NCI-H2196 treated with DMSO at 0.1 percent for 48 hours (cell line): ENCODE data around the gene GLB1L2.

Source experiments
- DNase-seq: peaks from one replicate; lab custom pipeline; 2025; ENCODE audit not compliant: unreplicated experiment; lab: John Stamatoyannopoulos, UW

Gene GLB1L2

GRCh38 chr11:134383576-134384221 lies 51.9 kb downstream of the GLB1L2 start:
- DNase-seq: no peak

DNA sequence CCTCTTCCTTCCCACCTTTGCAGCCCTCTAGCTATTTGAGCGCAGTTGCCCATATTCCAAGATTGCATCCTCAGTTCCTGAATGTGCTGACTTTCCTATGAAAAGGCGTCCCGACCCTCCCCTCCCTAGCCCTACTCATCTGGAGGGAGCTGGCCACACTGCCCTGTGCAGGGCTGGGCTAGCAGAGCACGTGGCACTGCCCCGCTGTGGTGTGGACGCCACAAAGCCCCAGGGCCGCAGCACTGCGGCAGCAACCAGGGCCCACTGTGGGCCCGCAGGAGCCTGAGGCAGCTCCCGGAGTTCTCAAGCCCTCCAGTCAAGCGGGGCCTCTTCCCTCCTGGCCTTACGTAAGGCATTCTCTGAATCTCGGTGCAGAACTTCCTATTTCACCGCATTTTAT lies 52.6 kb downstream of the GLB1L2 start:
- no peak for DNase-seq

DNA sequence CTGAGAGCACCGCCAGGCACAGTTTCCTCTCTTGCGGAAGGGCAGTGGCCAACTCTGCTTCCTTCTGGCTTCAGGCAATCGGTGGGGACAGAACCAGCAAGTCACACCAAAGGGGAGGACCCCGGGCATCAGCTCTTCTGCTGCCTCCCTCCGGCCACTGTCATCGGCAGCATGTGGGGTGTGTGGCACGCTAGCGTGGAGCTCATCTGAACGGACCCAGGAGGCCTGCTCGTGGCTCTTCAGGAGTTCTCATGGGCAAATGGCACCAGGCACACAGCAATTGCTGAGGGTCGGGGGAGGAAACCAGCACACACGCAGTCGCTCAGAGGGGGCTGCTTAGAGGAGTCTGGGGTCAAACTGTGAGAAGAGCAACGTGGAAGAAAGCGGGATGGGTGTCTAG lies 53.4 kb downstream of the GLB1L2 start:
- no peak for DNase-seq

- peak; percentile 61 for DNase-seq
Observed at GRCh38 chr11:134385774-134386565, 54.2 kb downstream of the GLB1L2 start.

- no peak for DNase-seq
Observed at GRCh38 chr11:134386945-134387344, 55.2 kb downstream of the GLB1L2 start.

GRCh38 chr11:134387501-134387900 lies 55.7 kb downstream of the GLB1L2 start:
- DNase-seq: no peak

GRCh38 chr11:134388590-134388989 lies 56.8 kb downstream of the GLB1L2 start:
- DNase-seq: no peak

- no peak for DNase-seq
Observed at GRCh38 chr11:134389464-134390180, 57.8 kb downstream of the GLB1L2 start.

- no peak for DNase-seq
Observed at GRCh38 chr11:134390706-134391569, 59.1 kb downstream of the GLB1L2 start.

DNA sequence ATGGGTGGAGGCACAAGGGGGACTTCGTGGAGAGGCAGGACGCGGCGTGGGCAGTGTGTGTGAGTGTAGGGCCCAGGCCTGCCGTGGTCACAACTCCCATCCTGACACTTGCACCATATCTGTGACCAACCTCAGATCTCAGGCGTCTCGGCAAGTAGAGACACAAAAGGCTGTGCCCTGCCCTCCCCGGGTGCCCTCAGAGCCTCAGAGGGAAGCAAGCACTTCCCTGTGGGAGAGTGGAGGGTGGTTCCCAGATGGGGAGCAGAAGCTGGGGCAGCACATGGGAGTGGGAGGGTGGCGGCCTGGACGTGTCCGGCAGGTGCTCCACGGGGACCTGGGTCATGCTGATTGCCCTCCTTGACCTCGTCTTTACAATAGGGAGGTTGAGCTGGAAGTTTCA lies 59.9 kb downstream of the GLB1L2 start:
- no peak for DNase-seq

GRCh38 chr11:134392953-134393615 lies 61.3 kb downstream of the GLB1L2 start:
- DNase-seq: no peak

GRCh38 chr11:134393638-134394037 lies 61.9 kb downstream of the GLB1L2 start:
- DNase-seq: no peak

- no peak for DNase-seq
Observed at GRCh38 chr11:134394311-134394710, 62.5 kb downstream of the GLB1L2 start.

GRCh38 chr11:134395002-134395401 lies 63.2 kb downstream of the GLB1L2 start:
- no peak for DNase-seq

GRCh38 chr11:134397304-134398078 lies 65.7 kb downstream of the GLB1L2 start:
- DNase-seq: no peak

- no peak for DNase-seq
Observed at GRCh38 chr11:134398079-134398444, 66.3 kb downstream of the GLB1L2 start.

DNA sequence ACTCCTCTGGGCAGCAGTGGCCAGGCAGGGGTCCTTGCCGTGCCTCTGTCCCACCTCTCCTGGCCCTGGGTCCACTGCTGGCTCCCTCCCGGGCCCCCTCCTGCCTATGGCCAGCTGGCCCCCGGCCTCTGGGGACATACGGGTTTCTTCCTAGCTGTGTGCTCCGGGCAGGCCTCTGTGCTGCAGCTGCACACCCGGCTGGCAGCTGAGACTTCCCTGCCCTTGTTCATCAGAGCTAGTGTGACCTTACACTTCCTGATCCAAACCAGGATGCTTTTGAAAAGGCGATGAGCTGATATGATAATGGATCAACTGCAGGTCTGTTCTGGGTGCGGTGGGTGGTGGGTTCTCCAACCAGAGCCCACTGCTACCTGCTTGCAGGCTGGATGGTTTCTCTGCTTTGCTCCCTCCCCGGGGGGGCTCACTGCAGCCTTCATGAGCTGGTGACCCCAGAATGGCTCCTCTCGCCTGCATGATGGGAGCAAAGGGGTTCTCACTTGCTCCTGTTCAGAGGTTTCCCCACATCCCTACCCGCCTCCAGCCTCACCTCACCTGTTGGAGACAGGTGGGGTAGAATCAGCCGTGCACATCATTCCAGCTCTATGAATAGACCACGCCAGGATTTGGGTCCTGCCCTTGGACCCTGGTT lies 67.0 kb downstream of the GLB1L2 start:
- DNase-seq: no peak

- no peak for DNase-seq
Observed at GRCh38 chr11:134399293-134399654, 67.5 kb downstream of the GLB1L2 start.

DNA sequence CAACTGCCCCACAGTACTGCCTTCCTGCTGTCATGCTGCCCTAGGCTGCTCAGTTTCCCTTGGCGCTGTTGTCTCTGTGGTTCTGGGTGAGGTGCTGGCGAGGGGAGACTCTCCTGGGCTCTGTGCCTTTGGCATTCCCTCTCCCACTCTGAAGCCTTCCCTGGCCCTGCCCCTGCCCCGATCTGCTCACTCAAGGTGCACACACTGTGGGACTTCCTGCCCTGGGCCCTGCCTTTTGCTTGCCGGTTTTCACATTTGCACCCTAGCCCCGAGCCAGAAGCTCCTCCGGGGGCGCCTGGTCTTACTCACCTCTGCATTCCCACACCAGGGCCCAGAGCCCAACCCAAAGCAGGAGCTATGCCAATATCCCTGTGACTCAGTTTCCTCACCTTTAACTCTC lies 68.2 kb downstream of the GLB1L2 start:
- no peak for DNase-seq
